A673 (cell line): ENCODE results near the gene PSMA5. TPM values are rescaled to one million over a fixed set of nuclear protein-coding genes. Genes with fewer than 3 reads are reported as not detected.

Experiments
- BruUV-seq: library from RNA; stranded (reverse); fragments of 400-500 nt; replicated peaks from 2 replicates; lab custom pipeline; 2021; lab: Mats Ljungman, UMichigan
- CTCF ChIA-PET: fragments of 300-600 bp; sonication (Branson Sonifier 250); formaldehyde crosslinking; loops from one replicate; lab custom pipeline; 2022; ENCODE audit warnings: antibody characterized with exemption; lab: Charles Lee
- POLR2A ChIA-PET: fragments of 300-600 bp; sonication (Branson Sonifier 250); formaldehyde crosslinking; loops from one replicate; lab custom pipeline; 2022; ENCODE audit warnings: antibody characterized with exemption; ENCODE audit not compliant: low non-redundant PET; lab: Charles Lee
- DNase-seq: peaks from one replicate; pipeline ENCODE4 v3.0.0-alpha.2; 2015; ENCODE audit warnings: low spot score
- H3K27ac ChIP-seq: fragments of 200-600 bp; sonication (generic); 2 replicates; pipeline ENCODE4 v1.5.1; 2016; ENCODE audit warnings: mixed run types, low read depth, mild to moderate bottlenecking, mixed read lengths, antibody characterized with exemption, low read length; ENCODE audit not compliant: poor library complexity, severe bottlenecking
- H3K27me3 ChIP-seq: fragments of 200-600 bp; sonication (generic); replicated peaks from 2 replicates; pipeline ENCODE4 v1.6.1; 2017; ENCODE audit warnings: mixed run types, low read depth, mild to moderate bottlenecking, mixed read lengths, antibody characterized with exemption, low read length; ENCODE audit not compliant: insufficient read depth, poor library complexity
- H3K36me3 ChIP-seq: fragments of 200-600 bp; sonication (generic); 2 replicates; pipeline ENCODE4 v1.6.1; 2016; ENCODE audit warnings: mixed run types, mild to moderate bottlenecking, mixed read lengths, antibody characterized with exemption, low read length; ENCODE audit not compliant: insufficient read depth, poor library complexity, severe bottlenecking
- H3K4me1 ChIP-seq: fragments of 200-600 bp; sonication (generic); 2 replicates; pipeline ENCODE4 v1.6.1; 2017; ENCODE audit warnings: mixed run types, mild to moderate bottlenecking, mixed read lengths, antibody characterized with exemption, low read length; ENCODE audit not compliant: insufficient read depth, poor library complexity, severe bottlenecking
- H3K4me3 ChIP-seq: fragments of 200-600 bp; sonication (generic); 2 replicates; pipeline ENCODE4 v1.5.1; 2016; ENCODE audit warnings: low read depth, mixed run types, mild to moderate bottlenecking, mixed read lengths, low read length; ENCODE audit not compliant: poor library complexity, severe bottlenecking
- H3K9me3 ChIP-seq: fragments of 200-600 bp; sonication (generic); 2 replicates; pipeline ENCODE4 v1.6.1; 2016; ENCODE audit warnings: mixed run types, low read depth, mild to moderate bottlenecking, mixed read lengths, antibody characterized with exemption, low read length; ENCODE audit not compliant: poor library complexity, severe bottlenecking
- CTCF ChIP-seq: fragments of 300-800, 200-600 bp; sonication (generic); conservative IDR thresholded peaks from 2 replicates; pipeline ENCODE4 v1.5.1; 2017; ENCODE audit warnings: low read depth, mild to moderate bottlenecking, antibody characterized with exemption, low read length, moderate library complexity, mixed read lengths
- EZH2 ChIP-seq: fragments of 200-600 bp; sonication (generic); IDR thresholded peaks from 2 replicates; pipeline ENCODE4 v1.6.1; 2017; ENCODE audit warnings: borderline replicate concordance, low read depth, mild to moderate bottlenecking, mixed read lengths, antibody characterized with exemption, low read length; ENCODE audit not compliant: poor library complexity, severe bottlenecking
- intact Hi-C: fragments of 100-400 bp; cut with micrococcal nuclease; formaldehyde crosslinking; loops from one replicate; pipeline ENCODE4 v1.10.0; 2022; ENCODE audit not compliant: unreplicated experiment
- total RNA-seq: library from RNA; stranded (reverse); gene quantifications from 2 replicates; pipeline ENCODE4 v1.2.3, GENCODE V29; 2021

Gene PSMA5
- total RNA-seq, 1 experiment from 2014 or later, result 201 TPM

- no peaks in the 10 kb centered on the region for H3K4me1 ChIP-seq
- DNase-seq, result no peak
- no peaks in the 10 kb centered on the region for H3K9me3 ChIP-seq
- POLR2A ChIA-PET, result no interaction called here
- no peak for TF ChIP-seq CTCF
- no peak for TF ChIP-seq EZH2
- H3K36me3 ChIP-seq, result no peaks in the 10 kb centered on the region
- no peak overlapping the region for H3K27ac ChIP-seq
- H3K27me3 ChIP-seq, result no peaks in the 10 kb centered on the region
- no peak overlapping the region for H3K4me3 ChIP-seq
- intact Hi-C loops, result no loop called here
- BruUV-seq, result no TSS peak
- CTCF ChIA-PET, result no interaction called here
These were observed 76.1 kb downstream of the PSMA5 start for GRCh38 chr1:109350182-109350581.

Other genes starting within 250 kb of the PSMA5 start
- 259 and 320 TPM in 2 replicates for gene SARS1, start 212.5 kb downstream of the PSMA5 start, total RNA-seq
- 30.2 and 32.6 TPM in 2 replicates for gene CELSR2, start 176.9 kb downstream of the PSMA5 start, total RNA-seq
- gene PSRC1, start 143.3 kb downstream of the PSMA5 start, total RNA-seq, result 75.0 and 85.2 TPM in 2 replicates
- not detected in 2 replicates for gene MYBPHL, start 119.4 kb downstream of the PSMA5 start, total RNA-seq
- 52.4 and 56.5 TPM in 2 replicates for gene SORT1, start 28.5 kb downstream of the PSMA5 start, total RNA-seq
- 0.09 and 0.13 TPM in 2 replicates for gene SYPL2, start 40.1 kb upstream of the PSMA5 start, total RNA-seq
- 11.0 and 16.3 TPM in 2 replicates for gene ATXN7L2, start 57.5 kb upstream of the PSMA5 start, total RNA-seq
- gene CYB561D1, start 67.6 kb upstream of the PSMA5 start, total RNA-seq, result 5.7 and 7.3 TPM in 2 replicates
- gene AMIGO1, start 83.3 kb upstream of the PSMA5 start, total RNA-seq, result 1.8 and 2.3 TPM in 2 replicates
- not detected in 2 replicates for gene GPR61, start 113.4 kb upstream of the PSMA5 start, total RNA-seq
- 11.1 and 12.8 TPM in 2 replicates for gene GNAI3, start 122.2 kb upstream of the PSMA5 start, total RNA-seq
- not detected in 2 replicates for gene GNAT2, start 193.2 kb upstream of the PSMA5 start, total RNA-seq
- 119 and 132 TPM in 2 replicates for gene AMPD2, start 193.4 kb upstream of the PSMA5 start, total RNA-seq
- gene GSTM4, start 229.7 kb upstream of the PSMA5 start, total RNA-seq, result 173 and 188 TPM in 2 replicates
- gene GSTM2, start 241.6 kb upstream of the PSMA5 start, total RNA-seq, result 47.3 and 62.2 TPM in 2 replicates